ENCODE measurements around the gene SUPT7L.

SUPT7L gene

GRCh38 chr2:27672723-27673486, 9.5 kb upstream of the SUPT7L start:
- Mint-ChIP-seq H3K9me3 (no peaks in the 10 kb centered on the region), H3K36me3 (peaks cover 45% of the 10 kb centered on the region), H3K27ac (no peak overlapping the region), H3K4me1 (peaks cover 4% of the 10 kb centered on the region), H3K4me3 (no peak overlapping the region), H3K27me3 (no peaks in the 10 kb centered on the region)
- CTCF ChIA-PET = interaction anchor here (2.1 kb wide), 1 partner anchor 10 kb away, joined by 11 read pairs; no protein-coding TSS in a partner anchor
- DNase-seq = no peak

- no peak overlapping the region for H3K4me3 Mint-ChIP-seq
- H3K9me3 Mint-ChIP-seq = no peaks in the 10 kb centered on the region
- CTCF ChIA-PET = no interaction called here
- H3K27ac Mint-ChIP-seq = no peak overlapping the region
- peaks cover 6% of the 10 kb centered on the region for H3K4me1 Mint-ChIP-seq
- H3K27me3 Mint-ChIP-seq = no peaks in the 10 kb centered on the region
- H3K36me3 Mint-ChIP-seq = peaks cover 45% of the 10 kb centered on the region
- no peak for DNase-seq
Observed at GRCh38 chr2:27671235-27671634, 7.8 kb upstream of the SUPT7L start.

- Mint-ChIP-seq H3K27ac (no peak overlapping the region), H3K27me3 (no peaks in the 10 kb centered on the region), H3K4me3 (no peak overlapping the region), H3K36me3 (peaks cover 34% of the 10 kb centered on the region), H3K4me1 (peaks cover 32% of the 10 kb centered on the region), H3K9me3 (no peaks in the 10 kb centered on the region)
- no peak for DNase-seq
- CTCF ChIA-PET = no interaction called here
Observed at GRCh38 chr2:27667446-27667845, 4.0 kb upstream of the SUPT7L start.

GRCh38 chr2:27664622-27665363, 1.4 kb upstream of the SUPT7L start:
- CTCF ChIA-PET = interaction anchor here (1.7 to 2.0 kb wide), 2 partner anchors 18 to 19 kb away, joined by 4 to 16 read pairs; no protein-coding TSS in a partner anchor
- no peak for DNase-seq
- peak overlapping the region; percentile 99 for H3K4me3 Mint-ChIP-seq
- H3K27ac Mint-ChIP-seq = peak overlapping the region; percentile 99
- peaks cover 35% of the 10 kb centered on the region for H3K36me3 Mint-ChIP-seq
- H3K4me1 Mint-ChIP-seq = peaks cover 37% of the 10 kb centered on the region
- no peaks in the 10 kb centered on the region for H3K9me3 Mint-ChIP-seq
- no peaks in the 10 kb centered on the region for H3K27me3 Mint-ChIP-seq

DNA sequence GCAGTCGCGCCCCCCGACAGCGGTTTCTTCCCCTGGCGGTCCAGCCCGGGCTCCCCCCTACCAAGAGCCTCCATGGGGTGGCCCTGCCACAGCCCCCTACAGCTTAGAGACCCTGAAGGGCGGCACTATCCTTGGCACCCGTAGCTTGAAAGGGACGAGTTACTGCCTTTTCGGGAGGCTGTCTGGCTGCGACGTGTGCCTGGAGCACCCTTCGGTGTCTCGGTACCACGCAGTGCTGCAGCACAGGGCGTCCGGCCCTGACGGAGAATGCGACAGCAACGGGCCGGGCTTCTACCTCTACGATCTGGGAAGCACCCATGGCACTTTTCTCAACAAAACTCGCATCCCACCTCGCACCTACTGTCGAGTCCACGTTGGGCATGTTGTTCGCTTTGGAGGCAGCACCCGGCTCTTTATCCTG, 750 bp upstream of the SUPT7L start:
- peaks cover 38% of the 10 kb centered on the region for H3K36me3 Mint-ChIP-seq
- peak overlapping the region; percentile 99 for H3K27ac Mint-ChIP-seq
- H3K9me3 Mint-ChIP-seq = no peaks in the 10 kb centered on the region
- DNase-seq = no peak
- no peaks in the 10 kb centered on the region for H3K27me3 Mint-ChIP-seq
- H3K4me3 Mint-ChIP-seq = peak overlapping the region; percentile 99
- H3K4me1 Mint-ChIP-seq = peaks cover 41% of the 10 kb centered on the region
- CTCF ChIA-PET = interaction anchor here (2.0 kb wide), 1 partner anchor 20 kb away, joined by 16 read pairs; no protein-coding TSS in a partner anchor

GRCh38 chr2:27661371-27661770, 2.0 kb downstream of the SUPT7L start:
- peaks cover 33% of the 10 kb centered on the region for H3K36me3 Mint-ChIP-seq
- DNase-seq = no peak
- H3K9me3 Mint-ChIP-seq = no peaks in the 10 kb centered on the region
- H3K4me1 Mint-ChIP-seq = peaks cover 40% of the 10 kb centered on the region
- peak overlapping the region; percentile 18 for H3K4me3 Mint-ChIP-seq
- CTCF ChIA-PET = no interaction called here
- no peak overlapping the region for H3K27ac Mint-ChIP-seq
- H3K27me3 Mint-ChIP-seq = no peaks in the 10 kb centered on the region

DNA sequence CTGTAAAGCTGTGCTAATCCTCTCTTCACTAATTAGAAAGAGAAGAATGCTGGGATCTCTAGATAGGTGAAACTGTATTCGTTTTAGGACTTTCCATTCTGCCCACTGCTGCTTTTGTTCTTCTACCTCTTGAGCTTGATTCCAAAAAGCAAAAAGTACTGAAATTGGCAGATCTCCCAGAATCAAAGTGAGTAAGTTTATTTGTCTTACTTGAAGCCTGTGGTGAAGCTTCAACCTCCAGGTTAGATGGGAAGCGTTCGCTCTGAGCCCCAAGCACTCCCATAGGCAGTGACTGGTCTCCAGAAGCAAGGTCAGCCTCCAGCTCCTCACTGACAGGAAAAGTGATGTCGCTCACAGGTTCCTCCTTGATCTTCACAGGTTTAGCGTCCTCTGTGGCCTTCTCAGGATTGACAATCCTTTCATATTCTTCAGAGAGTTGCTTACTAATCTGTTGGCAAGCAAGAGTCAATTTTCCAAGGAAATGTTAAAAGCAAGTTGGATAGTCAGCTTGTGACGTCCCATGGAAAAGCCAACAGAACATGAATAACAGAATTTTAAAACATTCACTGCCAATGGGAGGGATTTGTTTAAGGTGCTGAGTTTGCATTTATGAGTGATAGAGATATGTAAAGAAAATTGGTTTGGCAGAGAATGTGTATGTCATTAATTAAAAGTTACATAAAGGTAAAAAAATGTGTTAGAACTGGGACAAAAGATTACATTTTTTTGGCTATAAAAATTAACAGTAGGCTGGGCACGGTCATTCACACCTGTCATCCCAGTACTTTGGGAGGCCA, 8.1 kb downstream of the SUPT7L start:
- CTCF ChIA-PET = interaction anchor here (1.4 kb wide), 1 partner anchor 28 kb away, joined by 9 read pairs; no protein-coding TSS in a partner anchor
- Mint-ChIP-seq H3K36me3 (peaks cover 53% of the 10 kb centered on the region), H3K27me3 (no peaks in the 10 kb centered on the region), H3K4me1 (peaks cover 6% of the 10 kb centered on the region), H3K27ac (no peak overlapping the region), H3K9me3 (no peaks in the 10 kb centered on the region), H3K4me3 (no peak overlapping the region)
- no peak for DNase-seq

- Mint-ChIP-seq H3K36me3 (peaks cover 49% of the 10 kb centered on the region), H3K9me3 (no peaks in the 10 kb centered on the region), H3K27ac (no peak overlapping the region), H3K4me3 (no peak overlapping the region), H3K27me3 (no peaks in the 10 kb centered on the region), H3K4me1 (no peaks in the 10 kb centered on the region)
- CTCF ChIA-PET = no interaction called here
- no peak for DNase-seq
Observed at GRCh38 chr2:27653397-27653796, 10.0 kb downstream of the SUPT7L start.

- CTCF ChIA-PET = no interaction called here
- H3K9me3 Mint-ChIP-seq = no peaks in the 10 kb centered on the region
- H3K27ac Mint-ChIP-seq = no peak overlapping the region
- H3K36me3 Mint-ChIP-seq = peaks cover 51% of the 10 kb centered on the region
- H3K4me1 Mint-ChIP-seq = no peaks in the 10 kb centered on the region
- H3K27me3 Mint-ChIP-seq = no peaks in the 10 kb centered on the region
- H3K4me3 Mint-ChIP-seq = no peak overlapping the region
- no peak for DNase-seq
Observed at GRCh38 chr2:27652790-27653189, 10.6 kb downstream of the SUPT7L start.

DNA sequence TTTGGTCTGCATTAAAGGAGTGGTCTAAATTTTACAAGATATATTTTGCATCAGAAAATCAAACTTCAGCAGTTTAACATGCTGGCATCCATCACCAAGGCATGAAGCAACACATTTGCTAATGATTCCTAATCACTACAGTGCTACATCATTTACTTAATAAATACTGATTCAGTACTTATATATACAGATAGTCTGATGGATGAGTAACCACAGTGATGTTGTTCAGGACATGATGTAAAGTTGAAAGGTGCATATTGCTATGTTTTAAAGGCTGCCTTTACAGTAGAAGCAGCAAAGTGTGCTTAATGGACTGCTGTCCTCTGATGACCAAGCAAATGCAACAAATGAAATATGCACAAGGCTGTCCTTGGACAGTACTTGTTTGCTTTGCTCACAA, 11.1 kb downstream of the SUPT7L start:
- peaks cover 55% of the 10 kb centered on the region for H3K36me3 Mint-ChIP-seq
- no peak overlapping the region for H3K4me3 Mint-ChIP-seq
- H3K9me3 Mint-ChIP-seq = no peaks in the 10 kb centered on the region
- no peak for DNase-seq
- no peaks in the 10 kb centered on the region for H3K4me1 Mint-ChIP-seq
- no peaks in the 10 kb centered on the region for H3K27me3 Mint-ChIP-seq
- CTCF ChIA-PET = no interaction called here
- H3K27ac Mint-ChIP-seq = no peak overlapping the region

- DNase-seq = no peak
- Mint-ChIP-seq H3K27me3 (no peaks in the 10 kb centered on the region), H3K9me3 (no peaks in the 10 kb centered on the region), H3K4me3 (no peak overlapping the region), H3K4me1 (no peaks in the 10 kb centered on the region), H3K36me3 (peaks cover 53% of the 10 kb centered on the region), H3K27ac (no peak overlapping the region)
- CTCF ChIA-PET = no interaction called here
Observed at GRCh38 chr2:27651056-27651455, 12.4 kb downstream of the SUPT7L start.

DNA sequence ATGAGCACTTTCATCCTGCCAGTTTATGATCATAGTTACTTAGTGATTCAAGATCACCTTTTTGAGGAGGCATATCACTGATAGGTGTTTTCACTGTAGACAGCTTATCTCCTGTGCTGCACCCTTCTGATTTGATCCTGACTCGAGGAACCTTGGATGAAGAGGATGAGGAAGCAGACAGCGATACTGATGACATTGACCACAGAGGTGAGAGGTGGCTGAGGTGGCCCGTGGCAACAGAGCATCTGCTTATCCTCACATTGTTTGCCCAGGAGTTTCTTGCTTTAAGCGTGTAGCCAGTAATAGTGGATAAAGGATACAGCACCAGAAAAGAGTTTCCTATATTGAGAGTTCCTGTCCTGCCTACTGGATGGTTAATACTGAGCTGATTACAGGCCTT, 15.7 kb downstream of the SUPT7L start:
- no peak overlapping the region for H3K4me3 Mint-ChIP-seq
- CTCF ChIA-PET = no interaction called here
- H3K4me1 Mint-ChIP-seq = no peaks in the 10 kb centered on the region
- no peaks in the 10 kb centered on the region for H3K27me3 Mint-ChIP-seq
- H3K27ac Mint-ChIP-seq = no peak overlapping the region
- no peak for DNase-seq
- peaks cover 36% of the 10 kb centered on the region for H3K36me3 Mint-ChIP-seq
- no peaks in the 10 kb centered on the region for H3K9me3 Mint-ChIP-seq

DNA sequence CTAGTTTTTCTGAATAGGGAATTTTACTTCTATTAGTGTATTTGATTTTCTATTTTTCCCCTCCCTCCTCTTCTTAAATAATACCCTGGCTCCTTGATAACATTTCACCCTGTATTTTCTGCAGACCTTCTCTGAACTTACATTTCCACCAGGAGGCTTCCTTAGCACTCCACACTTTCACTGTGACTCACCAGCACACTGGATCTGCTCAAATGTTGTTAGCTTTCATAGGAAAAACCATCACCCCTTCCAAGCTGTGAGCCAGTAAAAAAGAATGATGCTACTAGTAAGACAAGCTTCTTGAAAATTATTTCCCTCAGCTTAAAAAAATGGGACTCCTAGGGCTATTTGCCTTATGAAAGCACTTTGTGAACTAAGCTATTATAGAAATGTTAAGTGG, 16.1 kb downstream of the SUPT7L start:
- H3K4me3 Mint-ChIP-seq = no peak overlapping the region
- no peak overlapping the region for H3K27ac Mint-ChIP-seq
- no peaks in the 10 kb centered on the region for H3K9me3 Mint-ChIP-seq
- CTCF ChIA-PET = interaction anchor here (1.4 kb wide), 1 partner anchor 36 kb away, joined by 5 read pairs; no protein-coding TSS in a partner anchor
- H3K4me1 Mint-ChIP-seq = no peaks in the 10 kb centered on the region
- H3K27me3 Mint-ChIP-seq = no peaks in the 10 kb centered on the region
- peaks cover 35% of the 10 kb centered on the region for H3K36me3 Mint-ChIP-seq
- DNase-seq = no peak

DNA sequence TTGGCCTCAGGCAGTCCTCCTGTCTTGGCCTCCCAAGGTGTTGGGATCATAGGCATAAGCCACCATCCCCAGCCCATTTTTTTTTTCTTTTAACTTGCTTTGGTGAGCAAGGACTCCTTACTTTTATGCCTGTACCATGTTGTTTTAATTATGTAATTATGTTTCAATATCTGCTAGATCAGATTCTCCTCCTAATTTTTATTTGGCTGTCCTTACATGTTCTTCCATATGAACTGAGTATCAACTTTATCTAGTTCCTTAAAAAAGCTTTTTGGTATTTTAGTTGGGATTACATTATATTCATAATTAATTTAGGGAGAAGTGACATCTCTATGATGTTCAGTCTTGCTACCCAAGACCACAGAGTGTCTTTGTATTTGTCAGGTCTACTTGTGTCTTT, 18.2 kb downstream of the SUPT7L start:
- CTCF ChIA-PET = interaction anchor here (0.8 kb wide), 1 partner anchor 13 kb away, joined by 3 read pairs; no protein-coding TSS in a partner anchor
- Mint-ChIP-seq H3K4me1 (no peaks in the 10 kb centered on the region), H3K4me3 (no peak overlapping the region), H3K27ac (no peak overlapping the region), H3K9me3 (no peaks in the 10 kb centered on the region), H3K27me3 (no peaks in the 10 kb centered on the region), H3K36me3 (peaks cover 43% of the 10 kb centered on the region)
- no peak for DNase-seq
